Gastroesophageal sphincter (tissue), 3 donors: ENCODE measurements around the gene BTBD2.

Experiments
- CTCF ChIP-seq, 4 experiments: fragments of 200-600 bp in 2 of 4; fragments of 450-650 bp in 2 of 4; sonication (generic) in 1 of 4; IDR thresholded peaks; one replicate each; pipeline ENCODE4 v1.5.1; 2017 to 2019; ENCODE audit warnings: antibody characterized with exemption in 4 of 4, mild to moderate bottlenecking in 2 of 4, moderate library complexity in 2 of 4
- POLR2AphosphoS5 ChIP-seq: sonication (generic); formaldehyde crosslinking; IDR thresholded peaks from one replicate; pipeline ENCODE4 v1.6.1; 2017; ENCODE audit warnings: antibody characterized with exemption

- TF ChIP-seq CTCF (IDR thresholded peaks at IDR 0.05) (no peak), POLR2AphosphoS5 (no peak)
Observed at GRCh38 chr19:1975162-1975480, 40.4 kb downstream of the BTBD2 start.
